HCT116 (cell line): Measurements from ENCODE around the gene DLG2. TPM values are rescaled to one million over a fixed set of nuclear protein-coding genes. Genes with fewer than 3 reads are reported as not detected.

ENCODE experiments used
- ATAC-seq: fragments of 200-7000 bp; cut with Tn5 transposase; 2 replicates; pipeline ENCODE4 v1.9.1; 2020; ENCODE audit warnings: mild to moderate bottlenecking, moderate library complexity
- BruUV-seq: library from RNA; stranded (reverse); fragments of 400-500 nt; replicated peaks from 2 replicates; lab custom pipeline; 2021; lab: Mats Ljungman, UMichigan
- CTCF ChIA-PET: fragments of 300-600 bp; sonication (Branson Sonifier 250); formaldehyde crosslinking; loops from one replicate; lab custom pipeline; 2021; ENCODE audit warnings: antibody characterized with exemption; lab: Charles Lee
- POLR2A ChIA-PET: fragments of 300-600, 350-600 bp; sonication (Branson Sonifier 250); formaldehyde crosslinking; loops from one replicate; lab custom pipeline; 2021; ENCODE audit warnings: antibody characterized with exemption; lab: Charles Lee
- RAD21 ChIA-PET, 2 experiments: fragments of 300-600 bp; sonication (Branson Sonifier 250); formaldehyde crosslinking; loops; one replicate each; lab custom pipeline; 2023; ENCODE audit warnings: low total read pairs in 2 of 2; ENCODE audit not compliant: uncharacterized antibody in 2 of 2, unreplicated experiment in 2 of 2, low non-redundant PET in 1 of 2; lab: Charles Lee
- DNase-seq: peaks from one replicate; pipeline ENCODE4 v3.0.0-alpha.2; 2010; ENCODE audit warnings: low read depth, low spot score
- H2AFZ ChIP-seq: fragments of 200-600 bp; shearing (Covaris generic), sonication (generic); 2 replicates; pipeline ENCODE4 v1.6.1; 2017; ENCODE audit warnings: low read depth, mixed run types, mixed read lengths, antibody characterized with exemption, low read length; ENCODE audit not compliant: poor library complexity, severe bottlenecking
- H3K27ac ChIP-seq: 2 replicates; pipeline ENCODE4 v1.5.1; 2012; ENCODE audit warnings: low read depth, low read length
- H3K27me3 ChIP-seq: fragments of 200-600 bp; sonication (generic); 2 replicates; pipeline ENCODE4 v1.6.1; 2016; ENCODE audit warnings: mixed run types, low read length, mixed read lengths; ENCODE audit not compliant: insufficient read depth
- H3K36me3 ChIP-seq, 2 experiments: fragments of 200-500 bp in 1 of 2; fragments of 200-600 bp in 1 of 2; sonication (Bioruptor generic) in 1 of 2; sonication (generic) in 1 of 2; 2 replicates each; pipeline versions ENCODE4 v1.5.1 to v1.6.1; 2014 to 2016; ENCODE audit warnings: low read length in 2 of 2, inconsistent platforms in 1 of 2, mixed read lengths in 1 of 2, mixed run types in 1 of 2; ENCODE audit not compliant: insufficient read depth in 2 of 2, control insufficient read depth in 1 of 2
- H3K4me1 ChIP-seq, 2 experiments: fragments of 200-600 bp in 1 of 2; sonication (generic) in 1 of 2; 2 replicates each; pipeline versions ENCODE4 v1.5.1 to v1.6.1; 2012 to 2017; ENCODE audit warnings: low read length in 2 of 2, inconsistent platforms in 1 of 2, mild to moderate bottlenecking in 1 of 2, mixed read lengths in 1 of 2, mixed run types in 1 of 2, moderate library complexity in 1 of 2; ENCODE audit not compliant: insufficient read depth in 2 of 2, control insufficient read depth in 1 of 2
- H3K4me2 ChIP-seq: fragments of 200-600 bp; sonication (generic); 2 replicates; pipeline ENCODE4 v1.6.1; 2017; ENCODE audit warnings: mixed run types, low read length, mixed read lengths
- H3K4me3 ChIP-seq, 2 experiments: fragments of 200-600 bp in 1 of 2; sonication (generic) in 1 of 2; replicated peaks in 1 of 2; 2 replicates each; pipeline ENCODE4 v1.5.1; 2011 to 2016; ENCODE audit warnings: low read length in 2 of 2, control low read depth in 1 of 2, low read depth in 1 of 2, mild to moderate bottlenecking in 1 of 2, mixed read lengths in 1 of 2, mixed run types in 1 of 2
- H3K79me2 ChIP-seq: fragments of 200-600 bp; sonication (generic); 2 replicates; pipeline ENCODE4 v1.6.1; 2017; ENCODE audit warnings: mild to moderate bottlenecking, mixed run types, low read length, moderate library complexity, mixed read lengths; ENCODE audit not compliant: insufficient read depth
- H3K9ac ChIP-seq: fragments of 200-600 bp; sonication (generic); 2 replicates; pipeline ENCODE4 v1.6.1; 2016; ENCODE audit warnings: low read length, mixed read lengths
- H3K9me2 ChIP-seq: fragments of 200-600 bp; sonication (generic), shearing (Covaris generic); 2 replicates; pipeline ENCODE4 v1.6.1; 2017; ENCODE audit warnings: mixed run types, mild to moderate bottlenecking, moderate library complexity; ENCODE audit not compliant: insufficient read depth
- H3K9me3 ChIP-seq, 2 experiments: fragments of 200-500 bp in 1 of 2; fragments of 200-600 bp in 1 of 2; sonication (Bioruptor generic) in 1 of 2; sonication (generic) in 1 of 2; 2 replicates each; pipeline ENCODE4 v1.6.1; 2014 to 2017; ENCODE audit warnings: low read length in 2 of 2, mixed read lengths in 2 of 2, inconsistent platforms in 1 of 2, low read depth in 1 of 2, mild to moderate bottlenecking in 1 of 2, mixed run types in 1 of 2, moderate library complexity in 1 of 2; ENCODE audit not compliant: control insufficient read depth in 1 of 2, insufficient read depth in 1 of 2
- H4K20me1 ChIP-seq: fragments of 200-600 bp; sonication (generic), shearing (Covaris generic); 2 replicates; pipeline ENCODE4 v1.6.1; 2017; ENCODE audit warnings: mixed run types, mild to moderate bottlenecking, moderate library complexity; ENCODE audit not compliant: insufficient read depth
- CBX3 ChIP-seq: IDR thresholded peaks from 2 replicates; pipeline ENCODE4 v1.6.1; 2012; ENCODE audit warnings: low read depth
- CEBPB ChIP-seq: IDR thresholded peaks from 2 replicates; pipeline ENCODE4 v1.6.1; 2012; ENCODE audit warnings: low read depth
- ELF1 ChIP-seq: IDR thresholded peaks from 2 replicates; pipeline ENCODE4 v1.6.1; 2012; ENCODE audit warnings: low read depth, borderline replicate concordance
- EZH2 ChIP-seq: fragments of 200-600 bp; sonication (generic); IDR thresholded peaks from 2 replicates; pipeline ENCODE4 v1.6.1; 2017; ENCODE audit warnings: antibody characterized with exemption, mixed run types
- EZH2phosphoT487 ChIP-seq: fragments of 200-600 bp; IDR thresholded peaks from 2 replicates; pipeline ENCODE4 v1.6.1; 2018; ENCODE audit warnings: antibody characterized with exemption, borderline replicate concordance
- FOSL1 ChIP-seq: IDR thresholded peaks from 2 replicates; pipeline ENCODE4 v1.6.1; 2012; ENCODE audit warnings: low read depth
- JUND ChIP-seq: IDR thresholded peaks from 2 replicates; pipeline ENCODE4 v1.6.1; 2012
- POLR2A ChIP-seq: IDR thresholded peaks from 2 replicates; pipeline ENCODE4 v1.7.0; 2011; ENCODE audit warnings: borderline replicate concordance; ENCODE audit not compliant: insufficient read depth, insufficient read length; ENCODE audit errors: extremely low read depth
- POLR2AphosphoS5 ChIP-seq: IDR thresholded peaks from 2 replicates; pipeline ENCODE4 v1.6.1; 2011; ENCODE audit warnings: mild to moderate bottlenecking, low read depth, low read length, moderate library complexity
- RAD21 ChIP-seq: IDR thresholded peaks from 2 replicates; pipeline ENCODE4 v1.6.1; 2012; ENCODE audit warnings: low read depth, mild to moderate bottlenecking
- SIN3A ChIP-seq: IDR thresholded peaks from 2 replicates; pipeline ENCODE4 v1.6.1; 2012; ENCODE audit warnings: low read depth
- SP1 ChIP-seq: IDR thresholded peaks from 2 replicates; pipeline ENCODE4 v1.6.1; 2012; ENCODE audit warnings: low read depth
- SRF ChIP-seq: IDR thresholded peaks from 2 replicates; pipeline ENCODE4 v1.6.1; 2012; ENCODE audit warnings: low read depth
- YY1 ChIP-seq: IDR thresholded peaks from 2 replicates; pipeline ENCODE4 v1.6.1; 2011; ENCODE audit warnings: low read length, low read depth, moderate library complexity, mild to moderate bottlenecking; ENCODE audit not compliant: insufficient replicate concordance; ENCODE audit errors: extremely low read depth
- ZFX ChIP-seq: fragments of 450-650 bp; IDR thresholded peaks from 2 replicates; pipeline ENCODE4 v1.6.1; 2017
- ZNF274 ChIP-seq: fragments of 200-500 bp; sonication (Bioruptor generic); IDR thresholded peaks from 2 replicates; pipeline ENCODE4 v1.6.1; 2014; ENCODE audit warnings: mild to moderate bottlenecking, low read depth, low read length, inconsistent platforms
- intact Hi-C: fragments of 100-400 bp; cut with micrococcal nuclease; formaldehyde crosslinking; loops from 2 replicates; pipeline ENCODE4 v1.10.0; 2022
- total RNA-seq: library from RNA; stranded (reverse); gene quantifications from one replicate; pipeline ENCODE4 v1.2.1, GENCODE V29; 2021; ENCODE audit not compliant: unreplicated experiment
- TF ChIP-seq, protein P1 (sequence below): IDR thresholded peaks from 2 replicates; pipeline ENCODE4 v1.6.1; 2011; ENCODE audit warnings: mild to moderate bottlenecking, low read length, moderate library complexity; ENCODE audit not compliant: insufficient replicate concordance; ENCODE audit errors: extremely low read depth
- TF ChIP-seq, protein P2 (sequence below): IDR thresholded peaks from 2 replicates; pipeline ENCODE4 v1.6.1; 2012
- TF ChIP-seq, protein P3 (sequence below): IDR thresholded peaks from 2 replicates; pipeline ENCODE4 v1.6.1; 2012
- TF ChIP-seq, protein P4 (sequence below): IDR thresholded peaks from 2 replicates; pipeline ENCODE4 v1.6.1; 2012; ENCODE audit warnings: low read depth

Gene DLG2
- total RNA-seq, 1 experiment from 2014 or later, result 2.4 TPM

DNA sequence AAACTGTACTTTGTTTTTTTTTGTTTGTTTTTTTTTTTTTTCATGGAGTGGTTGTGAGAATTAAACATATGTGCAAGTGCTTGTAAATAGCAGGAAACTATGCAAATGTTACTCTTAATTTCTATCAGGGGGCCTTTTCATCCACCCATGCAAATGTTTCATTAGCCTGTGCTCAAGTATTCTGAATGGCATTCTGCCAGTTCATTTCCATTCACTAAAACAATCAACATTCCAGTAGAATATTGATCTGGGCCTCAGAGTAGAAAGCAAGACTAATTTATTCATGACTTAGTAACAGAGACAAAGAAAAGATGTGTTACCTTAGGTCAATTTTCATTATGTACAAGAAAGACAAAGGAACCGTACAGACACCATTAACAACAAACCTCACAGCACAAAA is 971.4 kb downstream of the DLG2 start:
- BruUV-seq, result no TSS peak
- DNase-seq, result no peak
- Histone ChIP-seq H3K4me3 (no peak overlapping the region), H3K9me3 (no peaks in the 10 kb centered on the region), H3K9ac (no peak overlapping the region), H2AFZ (no peak overlapping the region), H3K27me3 (no peaks in the 10 kb centered on the region), H3K79me2 (no peaks in the 10 kb centered on the region), H3K4me1 (no peaks in the 10 kb centered on the region), H3K27ac (no peak overlapping the region), H4K20me1 (no peaks in the 10 kb centered on the region), H3K4me2 (no peak overlapping the region), H3K36me3 (no peaks in the 10 kb centered on the region), H3K9me2 (no peaks in the 10 kb centered on the region)
- ChIA-PET CTCF (no interaction called here), RAD21 (no interaction called here), POLR2A (no interaction called here)
- TF ChIP-seq SIN3A (no peak), EZH2phosphoT487 (no peak), SRF (no peak), EZH2 (no peak), RAD21 (no peak), CEBPB (no peak), ZFX (no peak), ELF1 (no peak), POLR2A (no peak), POLR2AphosphoS5 (no peak), CBX3 (no peak), ZNF274 (no peak), SP1 (no peak), FOSL1 (no peak), YY1 (no peak), JUND (no peak)
- TF ChIP-seq, protein P1, sequence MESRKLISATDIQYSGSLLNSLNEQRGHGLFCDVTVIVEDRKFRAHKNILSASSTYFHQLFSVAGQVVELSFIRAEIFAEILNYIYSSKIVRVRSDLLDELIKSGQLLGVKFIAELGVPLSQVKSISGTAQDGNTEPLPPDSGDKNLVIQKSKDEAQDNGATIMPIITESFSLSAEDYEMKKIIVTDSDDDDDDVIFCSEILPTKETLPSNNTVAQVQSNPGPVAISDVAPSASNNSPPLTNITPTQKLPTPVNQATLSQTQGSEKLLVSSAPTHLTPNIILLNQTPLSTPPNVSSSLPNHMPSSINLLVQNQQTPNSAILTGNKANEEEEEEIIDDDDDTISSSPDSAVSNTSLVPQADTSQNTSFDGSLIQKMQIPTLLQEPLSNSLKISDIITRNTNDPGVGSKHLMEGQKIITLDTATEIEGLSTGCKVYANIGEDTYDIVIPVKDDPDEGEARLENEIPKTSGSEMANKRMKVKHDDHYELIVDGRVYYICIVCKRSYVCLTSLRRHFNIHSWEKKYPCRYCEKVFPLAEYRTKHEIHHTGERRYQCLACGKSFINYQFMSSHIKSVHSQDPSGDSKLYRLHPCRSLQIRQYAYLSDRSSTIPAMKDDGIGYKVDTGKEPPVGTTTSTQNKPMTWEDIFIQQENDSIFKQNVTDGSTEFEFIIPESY, result no peak
- TF ChIP-seq, protein P2, sequence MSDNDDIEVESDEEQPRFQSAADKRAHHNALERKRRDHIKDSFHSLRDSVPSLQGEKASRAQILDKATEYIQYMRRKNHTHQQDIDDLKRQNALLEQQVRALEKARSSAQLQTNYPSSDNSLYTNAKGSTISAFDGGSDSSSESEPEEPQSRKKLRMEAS, result no peak
- TF ChIP-seq, protein P3, sequence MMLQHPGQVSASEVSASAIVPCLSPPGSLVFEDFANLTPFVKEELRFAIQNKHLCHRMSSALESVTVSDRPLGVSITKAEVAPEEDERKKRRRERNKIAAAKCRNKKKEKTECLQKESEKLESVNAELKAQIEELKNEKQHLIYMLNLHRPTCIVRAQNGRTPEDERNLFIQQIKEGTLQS, result no peak
- TF ChIP-seq, protein P4, sequence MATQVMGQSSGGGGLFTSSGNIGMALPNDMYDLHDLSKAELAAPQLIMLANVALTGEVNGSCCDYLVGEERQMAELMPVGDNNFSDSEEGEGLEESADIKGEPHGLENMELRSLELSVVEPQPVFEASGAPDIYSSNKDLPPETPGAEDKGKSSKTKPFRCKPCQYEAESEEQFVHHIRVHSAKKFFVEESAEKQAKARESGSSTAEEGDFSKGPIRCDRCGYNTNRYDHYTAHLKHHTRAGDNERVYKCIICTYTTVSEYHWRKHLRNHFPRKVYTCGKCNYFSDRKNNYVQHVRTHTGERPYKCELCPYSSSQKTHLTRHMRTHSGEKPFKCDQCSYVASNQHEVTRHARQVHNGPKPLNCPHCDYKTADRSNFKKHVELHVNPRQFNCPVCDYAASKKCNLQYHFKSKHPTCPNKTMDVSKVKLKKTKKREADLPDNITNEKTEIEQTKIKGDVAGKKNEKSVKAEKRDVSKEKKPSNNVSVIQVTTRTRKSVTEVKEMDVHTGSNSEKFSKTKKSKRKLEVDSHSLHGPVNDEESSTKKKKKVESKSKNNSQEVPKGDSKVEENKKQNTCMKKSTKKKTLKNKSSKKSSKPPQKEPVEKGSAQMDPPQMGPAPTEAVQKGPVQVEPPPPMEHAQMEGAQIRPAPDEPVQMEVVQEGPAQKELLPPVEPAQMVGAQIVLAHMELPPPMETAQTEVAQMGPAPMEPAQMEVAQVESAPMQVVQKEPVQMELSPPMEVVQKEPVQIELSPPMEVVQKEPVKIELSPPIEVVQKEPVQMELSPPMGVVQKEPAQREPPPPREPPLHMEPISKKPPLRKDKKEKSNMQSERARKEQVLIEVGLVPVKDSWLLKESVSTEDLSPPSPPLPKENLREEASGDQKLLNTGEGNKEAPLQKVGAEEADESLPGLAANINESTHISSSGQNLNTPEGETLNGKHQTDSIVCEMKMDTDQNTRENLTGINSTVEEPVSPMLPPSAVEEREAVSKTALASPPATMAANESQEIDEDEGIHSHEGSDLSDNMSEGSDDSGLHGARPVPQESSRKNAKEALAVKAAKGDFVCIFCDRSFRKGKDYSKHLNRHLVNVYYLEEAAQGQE, result no peak
- intact Hi-C loops, result no loop called here
- no peak for ATAC-seq
